ENCODE results near the gene SETD5. TPM values are rescaled to one million over a fixed set of nuclear protein-coding genes. Genes with fewer than 3 reads are reported as not detected.
"Not testable (repeated sequence)": the region's sequence is repeated elsewhere in the genome, so short reads cannot be mapped to it uniquely, and the experiment has no call there.

SETD5 gene
- total and polyA plus RNA-seq, 8 donors: 25.5 to 78.0 (median 40.7) TPM

DNA sequence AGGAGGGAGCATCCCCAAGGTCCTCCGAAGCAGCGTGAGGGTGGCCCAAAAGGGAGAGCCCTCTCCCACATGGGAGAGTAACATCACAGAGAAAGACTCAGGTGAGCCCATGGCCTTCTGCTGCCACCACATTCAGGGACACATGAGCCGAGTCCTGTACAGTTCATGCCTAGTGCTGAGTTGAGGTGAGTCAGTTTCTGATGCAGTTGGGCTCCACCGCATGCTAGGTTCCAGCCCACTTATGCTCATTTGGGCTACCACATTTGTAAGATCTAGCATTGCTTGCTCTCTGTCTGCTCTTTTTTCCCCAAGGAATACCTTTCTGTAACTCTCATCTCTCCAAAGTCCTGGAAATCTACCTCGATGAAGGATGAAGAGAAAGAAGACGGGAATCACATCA is 77.1 kb downstream of the SETD5 start:
- no peak for FAIRE-seq

DNA sequence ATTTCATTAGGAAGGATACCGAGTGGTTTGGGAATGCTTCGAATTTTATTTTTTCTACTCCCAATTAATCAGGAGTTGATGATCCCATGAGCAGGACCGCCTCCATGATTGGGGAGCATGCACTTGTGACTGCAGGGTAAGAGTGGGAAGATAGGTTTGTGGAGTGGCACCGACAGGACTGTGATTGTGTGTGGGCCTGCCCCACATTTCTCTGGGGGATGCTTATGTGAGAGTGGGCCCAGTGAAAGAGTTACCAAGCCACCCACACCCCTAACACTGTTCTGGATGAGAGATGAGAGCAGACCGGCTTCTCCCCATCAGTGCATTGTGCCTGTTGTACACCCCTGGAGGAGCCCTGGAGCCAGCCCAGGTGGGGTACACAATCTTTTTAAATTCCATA is 79.5 kb downstream of the SETD5 start:
- no peaks in the 10 kb centered on the region for H3K27me3 ChIP-seq
- DNase-seq (no peak), FAIRE-seq (no peak), ATAC-seq (no peak)
- intact Hi-C loops (cut with DNase I): no loop called here
- H3K4me3 ChIP-seq: no peak overlapping the region
- no peaks in the 10 kb centered on the region for H3K9me3 ChIP-seq
- no peaks in the 10 kb centered on the region for H3K4me1 ChIP-seq
- WGBS, 2 donors: 95 to 97% methylated on average over 5 of the region's 5 CpGs
- TF ChIP-seq, protein P1, sequence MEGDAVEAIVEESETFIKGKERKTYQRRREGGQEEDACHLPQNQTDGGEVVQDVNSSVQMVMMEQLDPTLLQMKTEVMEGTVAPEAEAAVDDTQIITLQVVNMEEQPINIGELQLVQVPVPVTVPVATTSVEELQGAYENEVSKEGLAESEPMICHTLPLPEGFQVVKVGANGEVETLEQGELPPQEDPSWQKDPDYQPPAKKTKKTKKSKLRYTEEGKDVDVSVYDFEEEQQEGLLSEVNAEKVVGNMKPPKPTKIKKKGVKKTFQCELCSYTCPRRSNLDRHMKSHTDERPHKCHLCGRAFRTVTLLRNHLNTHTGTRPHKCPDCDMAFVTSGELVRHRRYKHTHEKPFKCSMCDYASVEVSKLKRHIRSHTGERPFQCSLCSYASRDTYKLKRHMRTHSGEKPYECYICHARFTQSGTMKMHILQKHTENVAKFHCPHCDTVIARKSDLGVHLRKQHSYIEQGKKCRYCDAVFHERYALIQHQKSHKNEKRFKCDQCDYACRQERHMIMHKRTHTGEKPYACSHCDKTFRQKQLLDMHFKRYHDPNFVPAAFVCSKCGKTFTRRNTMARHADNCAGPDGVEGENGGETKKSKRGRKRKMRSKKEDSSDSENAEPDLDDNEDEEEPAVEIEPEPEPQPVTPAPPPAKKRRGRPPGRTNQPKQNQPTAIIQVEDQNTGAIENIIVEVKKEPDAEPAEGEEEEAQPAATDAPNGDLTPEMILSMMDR (IDR thresholded peaks at IDR 0.05): no peak
- H3K27ac ChIP-seq: no peak overlapping the region
- H3K36me3 ChIP-seq: peaks cover 10 to 85% (median 32%) of the 10 kb centered on the region in 3 donors

More for the DNA sequence above, 77.1 kb downstream of the SETD5 start:
- TF ChIP-seq, protein P1 (IDR thresholded peaks at IDR 0.05): no peak
- Histone ChIP-seq H3K9me3 (no peaks in the 10 kb centered on the region), H3K4me1 (no peaks in the 10 kb centered on the region), H3K27ac (no peak overlapping the region), H3K27me3 (no peaks in the 10 kb centered on the region), H3K4me3 (no peak overlapping the region), H3K36me3 (peaks cover 6 to 90% (median 51%) of the 10 kb centered on the region in 3 donors)
- no peak for DNase-seq
- intact Hi-C loops (cut with DNase I): no loop called here
- WGBS, 2 donors: 93 to 94% methylated on average over 6 of the region's 6 CpGs
- ATAC-seq: no peak

DNA sequence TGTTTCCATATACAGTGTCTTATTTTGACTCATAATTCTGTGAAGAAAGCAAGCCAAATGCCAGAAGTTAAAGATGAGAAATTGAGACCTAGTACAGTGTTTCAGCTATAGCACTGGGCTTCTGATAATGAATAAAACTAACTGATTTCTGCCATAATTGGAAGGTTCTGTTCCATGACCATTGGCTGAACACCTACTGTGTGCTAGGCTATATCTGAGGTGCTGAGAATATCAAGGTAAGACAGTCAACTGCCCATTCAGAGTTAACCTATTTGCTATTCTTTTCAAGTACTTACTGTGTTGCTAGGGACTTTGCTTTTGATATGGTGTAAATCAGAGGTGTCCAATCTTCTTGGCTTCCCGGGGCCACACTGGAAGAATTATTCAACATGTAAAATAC is 82.8 kb downstream of the SETD5 start:
- WGBS, 2 donors: 95 to 98% methylated on average over 1 of the region's 1 CpG
- ATAC-seq (no peak), FAIRE-seq (no peak), DNase-seq (no peak)
- Histone ChIP-seq H3K36me3 (peaks cover 10 to 56% (median 12%) of the 10 kb centered on the region in 3 donors), H3K27ac (no peak overlapping the region), H3K4me3 (no peak overlapping the region), H3K27me3 (no peaks in the 10 kb centered on the region), H3K9me3 (no peaks in the 10 kb centered on the region), H3K4me1 (no peaks in the 10 kb centered on the region)
- TF ChIP-seq, protein P1 (IDR thresholded peaks at IDR 0.05): no peak
- intact Hi-C loops (cut with DNase I): no loop called here

DNA sequence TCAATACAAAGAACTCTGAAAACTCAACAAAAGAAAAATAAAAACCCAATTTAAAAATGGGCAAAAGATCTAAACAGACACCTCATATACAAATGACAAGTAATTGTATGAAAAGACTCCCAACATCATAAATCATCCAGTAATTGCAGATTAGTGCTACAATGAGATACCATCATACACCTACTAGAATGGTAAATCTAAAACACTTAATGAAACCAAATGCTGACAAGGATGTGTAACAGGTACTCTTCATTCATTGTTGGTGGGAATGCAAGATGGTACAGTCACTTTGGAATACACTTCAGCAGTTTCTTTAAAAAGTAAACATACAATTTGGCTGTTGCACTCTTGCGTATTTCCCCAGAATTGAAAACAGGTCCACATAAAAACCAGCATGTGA is 87.8 kb downstream of the SETD5 start:
- ATAC-seq: no peak
- no peaks in the 10 kb centered on the region for H3K4me1 ChIP-seq
- H3K27ac ChIP-seq: no peak overlapping the region
- no peaks in the 10 kb centered on the region for H3K27me3 ChIP-seq
- H3K4me3 ChIP-seq: no peak overlapping the region
- DNase-seq: no peak
- WGBS, 2 donors: 97 to 98% methylated on average over 1 of the region's 1 CpG
- H3K9me3 ChIP-seq: no peaks in the 10 kb centered on the region
- intact Hi-C loops (cut with DNase I): no loop called here
- no peak for FAIRE-seq
- TF ChIP-seq, protein P1 (IDR thresholded peaks at IDR 0.05): no peak
- peaks cover 0 to 23% (median 7%) of the 10 kb centered on the region in 3 donors for H3K36me3 ChIP-seq

DNA sequence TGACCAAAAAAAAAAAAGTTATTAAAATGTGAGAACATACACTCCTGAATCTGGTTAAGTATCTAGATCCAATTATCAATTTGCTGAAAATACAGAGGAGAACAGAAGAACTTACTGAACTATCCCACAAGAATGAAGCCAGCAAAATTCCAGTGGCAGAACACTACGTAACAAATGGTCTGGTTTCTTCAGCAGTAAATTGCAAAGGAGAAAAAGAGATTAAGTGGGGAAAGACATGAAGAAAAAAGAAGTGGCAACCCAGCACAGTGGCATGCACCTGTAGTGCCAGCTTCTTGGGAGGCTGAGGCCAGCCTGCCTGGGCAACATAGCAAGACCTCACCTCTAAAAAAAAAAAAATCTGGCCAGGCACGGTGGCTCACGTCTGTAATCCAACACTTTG is 94.1 kb downstream of the SETD5 start:
- Histone ChIP-seq H3K27me3 (no peaks in the 10 kb centered on the region), H3K36me3 (no peaks in the 10 kb centered on the region), H3K27ac (no peak overlapping the region), H3K4me3 (no peak overlapping the region), H3K9me3 (no peaks in the 10 kb centered on the region), H3K4me1 (no peaks in the 10 kb centered on the region)
- DNase-seq (no peak), FAIRE-seq (no peak), ATAC-seq (no peak)
- WGBS, 2 donors: 74 to 76% methylated on average over 3 of the region's 3 CpGs
- intact Hi-C loops (cut with DNase I): no loop called here
- TF ChIP-seq, protein P1 (IDR thresholded peaks at IDR 0.05): no peak

DNA sequence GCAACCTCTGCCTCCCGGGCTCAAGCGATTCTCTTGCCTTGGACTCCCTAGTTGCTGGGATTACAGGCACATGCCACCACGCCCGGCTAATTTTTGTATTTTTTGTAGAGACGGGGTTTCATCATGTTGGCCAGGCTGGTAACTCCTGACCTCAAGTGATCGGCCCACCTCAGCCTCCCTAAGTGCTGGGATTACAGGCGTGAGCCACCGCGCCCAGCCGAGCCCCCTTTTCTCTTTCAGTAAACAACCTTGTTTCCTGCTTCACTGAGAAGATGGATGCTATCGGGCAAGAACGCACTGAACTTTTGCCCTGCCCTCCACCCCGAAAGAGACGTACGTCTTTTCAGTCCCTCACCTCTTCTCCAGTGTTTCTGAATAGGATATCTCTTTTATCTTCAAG is 96.6 kb downstream of the SETD5 start:
- FAIRE-seq; intact Hi-C loops (cut with DNase I); H3K27me3 ChIP-seq; ATAC-seq; H3K27ac ChIP-seq; H3K9me3 ChIP-seq; H3K36me3 ChIP-seq; H3K4me3 ChIP-seq; DNase-seq; H3K4me1 ChIP-seq: not testable (repeated sequence)
- 93 to 96% methylated on average over 15 of the region's 15 CpGs for WGBS, 2 donors

Measured in pancreas (tissue), 10 donors.